Fibroblast of lung (primary cell): Measurements from ENCODE around the gene SORL1.

ENCODE experiments used
- CTCF ChIP-seq, 2 donors: IDR thresholded peaks in 1 of 2; conservative IDR thresholded peaks in 1 of 2; 1 replicate in 1 of 2; 2 replicates in 1 of 2; pipeline ENCODE4 v1.5.1; 2011 to 2012; ENCODE audit warnings: low read length in 2 of 2, control low read depth in 1 of 2, inconsistent platforms in 1 of 2, low read depth in 1 of 2, mild to moderate bottlenecking in 1 of 2
- EZH2 ChIP-seq: IDR thresholded peaks from 2 replicates; pipeline ENCODE4 v1.5.1; 2012; ENCODE audit warnings: low read length, control low read depth, mild to moderate bottlenecking; ENCODE audit errors: missing control alignments

- no peak for TF ChIP-seq CTCF (conservative IDR thresholded peaks at IDR 0.05 in 1 of 2, IDR thresholded peaks at IDR 0.05 in 1 of 2; ENCODE audit: low read depth in 1 of 2, low read length in 2 of 2)
- TF ChIP-seq EZH2: no peak
Measured at GRCh38 chr11:121582296-121582695, 130.2 kb downstream of the SORL1 start.
